Neural cell (in vitro differentiated cells): ENCODE data around the gene TTLL5. TPM values are rescaled to one million over a fixed set of nuclear protein-coding genes. Genes with fewer than 3 reads are reported as not detected.

Experiments used
- H2AFZ ChIP-seq: fragments of 200-600, 300-800 bp; sonication (generic), shearing (Covaris generic); 2 replicates; pipeline ENCODE4 v1.6.0; 2014; ENCODE audit warnings: low read depth, mild to moderate bottlenecking, antibody characterized with exemption, low read length, moderate library complexity
- H3F3A ChIP-seq: fragments of 200-600 bp; shearing (Covaris generic); 2 replicates; pipeline ENCODE4 v1.6.1; 2016; ENCODE audit warnings: mild to moderate bottlenecking, moderate library complexity, mixed read lengths, antibody characterized with exemption, low read length; ENCODE audit not compliant: insufficient read depth, poor library complexity, severe bottlenecking
- H3K27ac ChIP-seq: fragments of 200-600, 300-800 bp; sonication (generic), shearing (Covaris generic); 2 replicates; pipeline ENCODE4 v1.5.1; 2014; ENCODE audit warnings: mild to moderate bottlenecking, low read length, moderate library complexity
- H3K27me3 ChIP-seq: fragments of 300-800, 200-600 bp; sonication (generic), shearing (Covaris generic); 2 replicates; pipeline ENCODE4 v1.6.0; 2014; ENCODE audit warnings: mild to moderate bottlenecking, low read depth, low read length, moderate library complexity; ENCODE audit not compliant: insufficient read depth
- H3K36me3 ChIP-seq: fragments of 300-800, 200-600 bp; sonication (generic), shearing (Covaris generic); 2 replicates; pipeline ENCODE4 v1.5.1; 2014; ENCODE audit warnings: mild to moderate bottlenecking, antibody characterized with exemption, low read length, moderate library complexity; ENCODE audit not compliant: insufficient read depth
- H3K4me2 ChIP-seq: fragments of 300-800, 200-600 bp; sonication (generic), shearing (Covaris generic); 2 replicates; pipeline ENCODE4 v1.6.0; 2014; ENCODE audit warnings: mild to moderate bottlenecking, low read length
- H3K4me3 ChIP-seq: fragments of 300-800, 200-600 bp; sonication (generic), shearing (Covaris generic); 2 replicates; pipeline ENCODE4 v1.5.1; 2014; ENCODE audit warnings: mild to moderate bottlenecking, low read length, moderate library complexity
- H3K79me2 ChIP-seq: fragments of 200-600 bp; shearing (Covaris generic); replicated peaks from 2 replicates; pipeline ENCODE4 v1.6.0; 2014; ENCODE audit warnings: mild to moderate bottlenecking, low read length, moderate library complexity; ENCODE audit not compliant: insufficient read depth
- H3K9ac ChIP-seq: fragments of 300-800, 200-600 bp; sonication (generic), shearing (Covaris generic); 2 replicates; pipeline ENCODE4 v1.6.1; 2016; ENCODE audit warnings: mild to moderate bottlenecking, low read length, mixed read lengths
- H3K9me2 ChIP-seq: fragments of 200-600 bp; shearing (Covaris generic); 2 replicates; pipeline ENCODE4 v1.6.1; 2016; ENCODE audit warnings: mild to moderate bottlenecking, low read length, mixed read lengths; ENCODE audit not compliant: insufficient read depth
- H3K9me3 ChIP-seq: fragments of 200-600, 300-800 bp; sonication (generic), shearing (Covaris generic); 2 replicates; pipeline ENCODE4 v1.6.1; 2016; ENCODE audit warnings: mild to moderate bottlenecking, mixed run types, low read length, moderate library complexity, mixed read lengths
- H4K20me1 ChIP-seq: fragments of 200-600 bp; shearing (Covaris generic); 2 replicates; pipeline ENCODE4 v1.6.1; 2016; ENCODE audit warnings: mild to moderate bottlenecking, mixed run types; ENCODE audit not compliant: insufficient read depth
- EP300 ChIP-seq: fragments of 450-650 bp; conservative IDR thresholded peaks from 2 replicates; pipeline ENCODE4 v1.6.1; 2014; ENCODE audit warnings: antibody characterized with exemption, mild to moderate bottlenecking, moderate library complexity; ENCODE audit not compliant: poor library complexity, severe bottlenecking
- EZH2 ChIP-seq: fragments of 200-600, 300-800 bp; shearing (Covaris generic), sonication (generic); IDR thresholded peaks from 2 replicates; pipeline ENCODE4 v1.6.1; 2014; ENCODE audit warnings: antibody characterized with exemption, low read length, borderline replicate concordance, mild to moderate bottlenecking; ENCODE audit not compliant: insufficient read depth, poor library complexity, severe bottlenecking
- MXI1 ChIP-seq: fragments of 450-650 bp; conservative IDR thresholded peaks from 2 replicates; pipeline ENCODE4 v1.6.1; 2014; ENCODE audit warnings: antibody characterized with exemption, mild to moderate bottlenecking; ENCODE audit not compliant: poor library complexity, severe bottlenecking
- POLR2AphosphoS5 ChIP-seq: IDR thresholded peaks from 2 replicates; pipeline ENCODE4 v1.6.1; 2012
- RAD21 ChIP-seq: fragments of 450-650 bp; conservative IDR thresholded peaks from 2 replicates; pipeline ENCODE4 v1.6.1; 2014; ENCODE audit warnings: antibody characterized with exemption, mild to moderate bottlenecking, moderate library complexity
- REST ChIP-seq: IDR thresholded peaks from 2 replicates; pipeline ENCODE4 v1.6.1; 2012; ENCODE audit warnings: borderline replicate concordance
- SMC3 ChIP-seq: fragments of 450-650 bp; conservative IDR thresholded peaks from 2 replicates; pipeline ENCODE4 v1.6.1; 2014; ENCODE audit warnings: antibody characterized with exemption, mild to moderate bottlenecking, moderate library complexity; ENCODE audit not compliant: poor library complexity
- TAF1 ChIP-seq: IDR thresholded peaks from 2 replicates; pipeline ENCODE4 v1.6.1; 2012; ENCODE audit warnings: low read depth
- polyA plus RNA-seq: library from polyadenylated mRNA; depleted of rRNA; stranded (reverse); fragments of >200 nt; gene quantifications from 2 replicates; pipeline ENCODE4 v1.2.3, GENCODE V29; 2014
- TF ChIP-seq, protein P1 (sequence below): fragments of 450-650 bp; IDR thresholded peaks from 2 replicates; pipeline ENCODE4 v1.5.1; 2014; ENCODE audit warnings: antibody characterized with exemption, mild to moderate bottlenecking, moderate library complexity; ENCODE audit not compliant: poor library complexity, severe bottlenecking

TTLL5 gene
- polyA plus RNA-seq, 1 donor from 2014 or later = 8.2 TPM

DNA sequence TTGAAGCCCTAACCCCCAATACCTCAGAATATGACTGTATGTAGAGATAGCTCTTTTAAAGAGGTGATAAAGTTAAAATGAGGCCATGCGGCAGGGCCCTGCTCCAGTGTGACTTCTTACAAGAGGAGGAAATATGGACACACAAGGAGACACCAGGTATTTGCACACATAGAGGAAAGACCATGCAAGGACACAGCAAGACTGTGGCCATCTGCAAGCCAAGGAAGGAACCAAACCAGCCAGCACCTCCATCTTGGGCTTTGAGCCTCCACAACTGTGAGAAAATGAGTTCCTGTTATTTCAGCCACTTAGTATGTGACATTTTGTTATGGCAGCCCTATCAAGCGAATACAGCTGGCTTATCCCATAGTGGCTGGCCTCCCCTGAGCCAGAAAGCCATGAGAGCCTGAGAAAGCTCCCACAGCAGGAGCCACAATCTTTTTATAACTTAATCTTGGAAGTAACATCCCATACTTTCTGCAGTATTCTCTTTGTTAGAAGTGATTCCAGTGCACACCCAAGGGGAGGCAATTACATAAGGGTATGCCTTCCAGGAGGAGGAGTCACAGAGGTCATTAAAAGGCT is 272.8 kb downstream of the TTLL5 start:
- no peaks in the 10 kb centered on the region for H3K36me3 ChIP-seq
- H3K79me2 ChIP-seq = no peaks in the 10 kb centered on the region
- no peaks in the 10 kb centered on the region for H3K27me3 ChIP-seq
- H3K4me3 ChIP-seq = no peak overlapping the region
- no peak overlapping the region for H3K9ac ChIP-seq
- H4K20me1 ChIP-seq = no peaks in the 10 kb centered on the region
- H3K4me2 ChIP-seq = no peak overlapping the region
- no peaks in the 10 kb centered on the region for H3K9me3 ChIP-seq
- no peaks in the 10 kb centered on the region for H3K9me2 ChIP-seq
- H3K27ac ChIP-seq = no peak overlapping the region
- H2AFZ ChIP-seq = no peak overlapping the region
- no peaks in the 10 kb centered on the region for H3F3A ChIP-seq
- TF ChIP-seq MXI1 (no peak), POLR2AphosphoS5 (no peak), EP300 (no peak), TAF1 (no peak), RAD21 (no peak), EZH2 (no peak), REST (no peak), SMC3 (no peak)
- TF ChIP-seq, protein P1, sequence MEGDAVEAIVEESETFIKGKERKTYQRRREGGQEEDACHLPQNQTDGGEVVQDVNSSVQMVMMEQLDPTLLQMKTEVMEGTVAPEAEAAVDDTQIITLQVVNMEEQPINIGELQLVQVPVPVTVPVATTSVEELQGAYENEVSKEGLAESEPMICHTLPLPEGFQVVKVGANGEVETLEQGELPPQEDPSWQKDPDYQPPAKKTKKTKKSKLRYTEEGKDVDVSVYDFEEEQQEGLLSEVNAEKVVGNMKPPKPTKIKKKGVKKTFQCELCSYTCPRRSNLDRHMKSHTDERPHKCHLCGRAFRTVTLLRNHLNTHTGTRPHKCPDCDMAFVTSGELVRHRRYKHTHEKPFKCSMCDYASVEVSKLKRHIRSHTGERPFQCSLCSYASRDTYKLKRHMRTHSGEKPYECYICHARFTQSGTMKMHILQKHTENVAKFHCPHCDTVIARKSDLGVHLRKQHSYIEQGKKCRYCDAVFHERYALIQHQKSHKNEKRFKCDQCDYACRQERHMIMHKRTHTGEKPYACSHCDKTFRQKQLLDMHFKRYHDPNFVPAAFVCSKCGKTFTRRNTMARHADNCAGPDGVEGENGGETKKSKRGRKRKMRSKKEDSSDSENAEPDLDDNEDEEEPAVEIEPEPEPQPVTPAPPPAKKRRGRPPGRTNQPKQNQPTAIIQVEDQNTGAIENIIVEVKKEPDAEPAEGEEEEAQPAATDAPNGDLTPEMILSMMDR = no peak

- TF ChIP-seq EP300 = peak; percentile 73
- TF ChIP-seq POLR2AphosphoS5 = peak; percentile 34
- TF ChIP-seq EZH2 = no peak
- TF ChIP-seq MXI1 = no peak
- Histone ChIP-seq H3K4me3 (peak overlapping the region; percentile 14), H3K79me2 (no peaks in the 10 kb centered on the region)
Measured at GRCh38 chr14:75934998-75935628, 274.1 kb downstream of the TTLL5 start.

More at GRCh38 chr14:75934998-75935628, 274.1 kb downstream of the TTLL5 start:
- H3K36me3 ChIP-seq = no peaks in the 10 kb centered on the region
- H3K9ac ChIP-seq = no peak overlapping the region
- H3F3A ChIP-seq = no peaks in the 10 kb centered on the region
- no peaks in the 10 kb centered on the region for H4K20me1 ChIP-seq
- no peak overlapping the region for H3K4me2 ChIP-seq
- H3K9me3 ChIP-seq = no peaks in the 10 kb centered on the region
- H3K27me3 ChIP-seq = no peaks in the 10 kb centered on the region
- H3K27ac ChIP-seq = peak overlapping the region; percentile 23
- H3K9me2 ChIP-seq = no peaks in the 10 kb centered on the region
- no peak overlapping the region for H2AFZ ChIP-seq
